Immature natural killer cell (primary cell): Measurements from ENCODE around the gene GALNT9. TPM values are rescaled to one million over a fixed set of nuclear protein-coding genes. Genes with fewer than 3 reads are reported as not detected.
"Not testable (repeated sequence)": the region's sequence is repeated elsewhere in the genome, so short reads cannot be mapped to it uniquely, and the experiment has no call there.

Experiments used
- DNase-seq, 3 donors: peaks; one replicate each; pipeline ENCODE4 v3.0.0; 2022; ENCODE audit warnings: mixed read lengths in 1 of 3
- H3K27ac Mint-ChIP-seq, 6 donors: one replicate each; pipeline ENCODE4 v1.8.0; 2020; ENCODE audit warnings: mixed read lengths in 6 of 6, mild to moderate bottlenecking in 5 of 6, inconsistent platforms in 4 of 6, moderate library complexity in 3 of 6
- H3K27me3 Mint-ChIP-seq, 3 donors: one replicate each; pipeline ENCODE4 v1.8.0; 2020 to 2021; ENCODE audit warnings: low read depth in 3 of 3, mild to moderate bottlenecking in 3 of 3, mixed read lengths in 3 of 3, moderate library complexity in 3 of 3, inconsistent platforms in 1 of 3
- H3K36me3 Mint-ChIP-seq, 3 donors: one replicate each; pipeline ENCODE4 v1.8.0; 2020; ENCODE audit warnings: mixed read lengths in 3 of 3, inconsistent platforms in 2 of 3, mild to moderate bottlenecking in 2 of 3
- H3K4me1 Mint-ChIP-seq, 2 donors: one replicate each; pipeline ENCODE4 v1.8.0; 2020; ENCODE audit warnings: inconsistent platforms in 2 of 2, mild to moderate bottlenecking in 2 of 2, mixed read lengths in 2 of 2, moderate library complexity in 1 of 2
- H3K4me3 Mint-ChIP-seq, 5 donors: one replicate each; pipeline ENCODE4 v1.8.0; 2020; ENCODE audit warnings: mild to moderate bottlenecking in 5 of 5, mixed read lengths in 5 of 5, inconsistent platforms in 3 of 5, moderate library complexity in 3 of 5
- H3K9me3 Mint-ChIP-seq, 6 donors: one replicate each; pipeline ENCODE4 v1.8.0; 2020; ENCODE audit warnings: mild to moderate bottlenecking in 6 of 6, mixed read lengths in 6 of 6, inconsistent platforms in 4 of 6, moderate library complexity in 3 of 6
- polyA plus RNA-seq, 3 donors: library from polyadenylated mRNA; unstranded; fragments of 300-500 nt; fragmentation: Illumina TruSeq; gene quantifications; one replicate each; pipeline ENCODE4 v1.2.3, GENCODE V29; 2021

The GALNT9 gene
- polyA plus RNA-seq, 3 donors from 2014 or later: not detected

GRCh38 chr12:132225214-132225613, 104.2 kb downstream of the GALNT9 start:
- peaks cover 0 to 2% (median 0%) of the 10 kb centered on the region in 6 donors for H3K9me3 Mint-ChIP-seq
- H3K27me3 Mint-ChIP-seq: peaks cover 4 to 9% (median 7%) of the 10 kb centered on the region in 3 donors
- H3K27ac Mint-ChIP-seq: no peak overlapping the region
- no peak overlapping the region for H3K4me3 Mint-ChIP-seq
- DNase-seq: no peak
- peaks cover 6 to 10% of the 10 kb centered on the region in 2 donors for H3K4me1 Mint-ChIP-seq
- H3K36me3 Mint-ChIP-seq: no peaks in the 10 kb centered on the region

GRCh38 chr12:132224484-132224883, 104.9 kb downstream of the GALNT9 start:
- no peak overlapping the region for H3K27ac Mint-ChIP-seq
- no peaks in the 10 kb centered on the region for H3K36me3 Mint-ChIP-seq
- DNase-seq: no peak
- peaks cover 4 to 9% (median 7%) of the 10 kb centered on the region in 3 donors for H3K27me3 Mint-ChIP-seq
- H3K4me1 Mint-ChIP-seq: peaks cover 7 to 10% of the 10 kb centered on the region in 2 donors
- H3K9me3 Mint-ChIP-seq: peaks cover 0 to 3% (median 0%) of the 10 kb centered on the region in 6 donors
- H3K4me3 Mint-ChIP-seq: no peak overlapping the region

GRCh38 chr12:132222808-132223173, 106.6 kb downstream of the GALNT9 start:
- Mint-ChIP-seq H3K36me3 (no peaks in the 10 kb centered on the region), H3K4me1 (peaks cover 7 to 10% of the 10 kb centered on the region in 2 donors), H3K27ac (no peak overlapping the region), H3K4me3 (no peak overlapping the region), H3K9me3 (peaks cover 0 to 3% (median 0%) of the 10 kb centered on the region in 6 donors), H3K27me3 (peaks cover 2 to 8% (median 4%) of the 10 kb centered on the region in 3 donors)
- no peak for DNase-seq

DNA sequence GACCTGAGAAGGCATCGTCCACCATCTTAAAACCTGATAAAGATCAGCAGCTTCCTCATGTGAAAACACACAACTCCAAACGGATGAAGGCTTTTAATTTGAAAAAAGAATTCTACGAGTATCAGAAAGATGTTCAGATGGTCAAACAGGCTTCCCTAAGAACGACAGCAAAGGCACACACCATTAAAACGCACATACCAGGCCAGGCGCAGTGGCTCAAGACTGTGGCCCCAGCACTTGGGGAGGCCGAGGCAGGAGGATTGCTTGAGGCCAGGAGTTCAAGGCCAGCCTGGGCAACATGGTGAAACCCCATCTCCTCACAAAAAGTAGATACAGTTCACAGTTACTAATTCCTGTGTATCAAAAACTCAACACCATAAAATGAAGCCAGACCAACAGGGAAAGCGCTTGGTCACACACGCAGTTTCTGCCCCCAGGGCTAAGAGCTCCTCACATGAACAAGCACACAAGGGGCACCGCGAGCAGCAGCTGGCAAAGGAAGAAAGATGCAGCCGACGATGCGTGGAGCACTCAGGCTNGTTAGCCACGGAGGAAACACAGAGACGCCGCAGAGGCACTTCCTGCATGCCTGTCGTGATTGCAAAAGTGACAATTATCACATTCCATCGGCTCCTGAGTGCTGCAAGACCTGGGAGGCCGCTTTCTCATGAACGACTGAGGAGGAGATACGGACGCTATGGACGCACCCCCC, 107.1 kb downstream of the GALNT9 start:
- Mint-ChIP-seq H3K4me1 (peaks cover 7 to 10% of the 10 kb centered on the region in 2 donors), H3K36me3 (no peaks in the 10 kb centered on the region), H3K9me3 (peaks cover 0 to 3% (median 0%) of the 10 kb centered on the region in 6 donors), H3K4me3 (no peak overlapping the region), H3K27me3 (peaks cover 2 to 5% (median 5%) of the 10 kb centered on the region in 3 donors), H3K27ac (peak overlapping the region in 2 of 6 donors; percentile 17 to 44)
- DNase-seq: peak; percentile 13 to 29 (median 17)

GRCh38 chr12:132219761-132220160, 109.6 kb downstream of the GALNT9 start:
- not testable (repeated sequence) for H3K27ac Mint-ChIP-seq, H3K27me3 Mint-ChIP-seq

GRCh38 chr12:132219323-132219722, 110.1 kb downstream of the GALNT9 start:
- DNase-seq: no peak
- peaks cover 7 to 10% of the 10 kb centered on the region in 2 donors for H3K4me1 Mint-ChIP-seq
- peak overlapping the region in 1 of 6 donors; percentile 17 for H3K27ac Mint-ChIP-seq
- H3K36me3 Mint-ChIP-seq: no peaks in the 10 kb centered on the region
- H3K4me3 Mint-ChIP-seq: no peak overlapping the region
- H3K27me3 Mint-ChIP-seq: peaks cover 2 to 8% (median 5%) of the 10 kb centered on the region in 3 donors
- peaks cover 0 to 3% (median 0%) of the 10 kb centered on the region in 6 donors for H3K9me3 Mint-ChIP-seq

More at GRCh38 chr12:132219761-132220160, 109.6 kb downstream of the GALNT9 start:
- not testable (repeated sequence) for H3K36me3 Mint-ChIP-seq, DNase-seq, H3K9me3 Mint-ChIP-seq, H3K4me3 Mint-ChIP-seq
- H3K4me1 Mint-ChIP-seq: peaks cover 7 to 10% of the 10 kb centered on the region in 2 donors

DNA sequence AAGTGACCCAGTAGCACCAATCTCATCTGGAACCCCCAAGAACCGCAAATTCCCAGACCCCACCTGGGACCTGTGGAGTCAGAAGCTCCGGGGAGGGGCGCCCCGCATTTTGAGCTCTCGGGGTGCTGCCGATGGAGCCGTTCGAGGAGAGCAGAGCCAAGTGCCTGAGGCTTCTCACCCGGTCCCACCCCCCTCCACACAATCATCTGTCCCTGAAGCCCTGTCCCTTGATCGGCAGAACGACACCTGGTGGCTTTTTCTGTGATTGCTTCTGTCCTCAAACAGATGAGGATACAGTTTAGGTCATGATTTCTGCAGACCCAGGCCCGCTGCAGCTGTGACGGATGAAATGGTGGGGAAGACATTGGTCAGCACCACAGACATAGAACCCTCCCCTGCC, 110.5 kb downstream of the GALNT9 start:
- H3K27ac Mint-ChIP-seq: peak overlapping the region in 1 of 6 donors; percentile 17
- no peak overlapping the region for H3K4me3 Mint-ChIP-seq
- H3K4me1 Mint-ChIP-seq: peaks cover 7 to 10% of the 10 kb centered on the region in 2 donors
- peak; percentile 11 to 28 (median 27) for DNase-seq
- no peaks in the 10 kb centered on the region for H3K36me3 Mint-ChIP-seq
- H3K9me3 Mint-ChIP-seq: peaks cover 0 to 3% (median 0%) of the 10 kb centered on the region in 6 donors
- H3K27me3 Mint-ChIP-seq: peaks cover 2 to 8% (median 5%) of the 10 kb centered on the region in 3 donors

DNA sequence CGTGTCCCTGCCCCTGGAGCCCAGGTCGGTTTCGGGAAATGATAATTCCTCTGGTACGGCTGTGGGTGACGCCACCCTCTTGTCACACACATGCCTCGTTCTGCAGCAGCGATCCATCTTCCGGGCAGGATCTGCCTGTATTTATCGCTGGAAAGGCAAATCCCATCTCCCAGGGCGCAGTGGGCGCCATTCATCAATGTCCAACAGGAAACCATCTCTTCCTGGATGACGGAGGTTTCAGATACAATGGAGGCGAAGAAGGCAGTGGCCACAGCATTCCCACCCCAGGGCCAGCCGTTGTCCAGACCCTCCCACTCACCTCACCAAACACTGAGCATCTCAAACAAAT, 110.9 kb downstream of the GALNT9 start:
- Mint-ChIP-seq H3K9me3 (peaks cover 0 to 3% (median 0%) of the 10 kb centered on the region in 6 donors), H3K4me1 (peaks cover 7 to 10% of the 10 kb centered on the region in 2 donors), H3K27ac (no peak overlapping the region), H3K4me3 (no peak overlapping the region), H3K27me3 (peaks cover 2 to 8% (median 5%) of the 10 kb centered on the region in 3 donors), H3K36me3 (no peaks in the 10 kb centered on the region)
- DNase-seq: no peak

GRCh38 chr12:132217800-132218526, 111.4 kb downstream of the GALNT9 start:
- H3K36me3 Mint-ChIP-seq: no peaks in the 10 kb centered on the region
- H3K27me3 Mint-ChIP-seq: peaks cover 5 to 8% (median 5%) of the 10 kb centered on the region in 3 donors
- no peak overlapping the region for H3K4me3 Mint-ChIP-seq
- DNase-seq: no peak
- H3K4me1 Mint-ChIP-seq: peaks cover 10% of the 10 kb centered on the region in 2 donors
- H3K27ac Mint-ChIP-seq: no peak overlapping the region
- peaks cover 0 to 3% (median 0%) of the 10 kb centered on the region in 6 donors for H3K9me3 Mint-ChIP-seq

- peaks cover 5 to 8% (median 5%) of the 10 kb centered on the region in 3 donors for H3K27me3 Mint-ChIP-seq
- peaks cover 7 to 8% of the 10 kb centered on the region in 2 donors for H3K4me1 Mint-ChIP-seq
- no peaks in the 10 kb centered on the region for H3K36me3 Mint-ChIP-seq
- no peak overlapping the region for H3K4me3 Mint-ChIP-seq
- no peak overlapping the region for H3K27ac Mint-ChIP-seq
- peaks cover 0 to 3% (median 0%) of the 10 kb centered on the region in 6 donors for H3K9me3 Mint-ChIP-seq
- DNase-seq: no peak
Observed at GRCh38 chr12:132217371-132217770, 112.0 kb downstream of the GALNT9 start.

- Mint-ChIP-seq H3K4me3 (no peak overlapping the region), H3K27me3 (peaks cover 5 to 7% (median 6%) of the 10 kb centered on the region in 3 donors), H3K36me3 (no peaks in the 10 kb centered on the region)
Observed at GRCh38 chr12:132216354-132216987, 112.9 kb downstream of the GALNT9 start.

GRCh38 chr12:132215299-132215989, 113.9 kb downstream of the GALNT9 start:
- Mint-ChIP-seq H3K9me3 (peaks cover 0 to 3% (median 0%) of the 10 kb centered on the region in 6 donors), H3K4me3 (no peak overlapping the region), H3K27ac (no peak overlapping the region), H3K36me3 (no peaks in the 10 kb centered on the region), H3K4me1 (peaks cover 0 to 6% of the 10 kb centered on the region in 2 donors), H3K27me3 (peaks cover 3 to 7% (median 5%) of the 10 kb centered on the region in 3 donors)
- no peak for DNase-seq

More at GRCh38 chr12:132216354-132216987, 112.9 kb downstream of the GALNT9 start:
- Mint-ChIP-seq H3K27ac (no peak overlapping the region), H3K9me3 (peaks cover 0 to 3% (median 0%) of the 10 kb centered on the region in 6 donors), H3K4me1 (peaks cover 0 to 6% of the 10 kb centered on the region in 2 donors)
- no peak for DNase-seq

GRCh38 chr12:132214891-132215290, 114.5 kb downstream of the GALNT9 start:
- H3K4me1 Mint-ChIP-seq: peaks cover 0 to 3% of the 10 kb centered on the region in 2 donors
- peaks cover 0 to 1% (median 0%) of the 10 kb centered on the region in 6 donors for H3K9me3 Mint-ChIP-seq
- H3K27me3 Mint-ChIP-seq: peaks cover 3 to 7% (median 5%) of the 10 kb centered on the region in 3 donors
- DNase-seq: no peak
- H3K36me3 Mint-ChIP-seq: no peaks in the 10 kb centered on the region
- no peak overlapping the region for H3K27ac Mint-ChIP-seq
- no peak overlapping the region for H3K4me3 Mint-ChIP-seq
